HEK293 (cell line): ENCODE results near the gene PNMA1.

Experiments
- PBX3 ChIP-seq: sonication (generic); formaldehyde crosslinking; IDR thresholded peaks from 2 replicates; pipeline ENCODE4 v1.8.1; 2022; ENCODE audit warnings: mild to moderate bottlenecking, moderate library complexity, missing genetic modification reagents
- PRDM6 ChIP-seq: fragments of 450-650 bp; formaldehyde crosslinking; IDR thresholded peaks from 2 replicates; pipeline ENCODE4 v1.5.1; 2017; ENCODE audit warnings: missing biosample characterization, missing genetic modification characterization
- ZBTB20 ChIP-seq: fragments of 450-650 bp; formaldehyde crosslinking; IDR thresholded peaks from 2 replicates; pipeline ENCODE4 v1.5.1; 2016; ENCODE audit warnings: missing biosample characterization, missing genetic modification characterization
- ZNF112 ChIP-seq: fragments of 450-650 bp; formaldehyde crosslinking; IDR thresholded peaks from 2 replicates; pipeline ENCODE4 v1.5.0; 2017; ENCODE audit warnings: missing biosample characterization, missing genetic modification characterization
- ZNF23 ChIP-seq: fragments of 450-650 bp; formaldehyde crosslinking; IDR thresholded peaks from 2 replicates; pipeline ENCODE4 v1.5.1; 2016; ENCODE audit warnings: missing biosample characterization, missing genetic modification characterization, borderline replicate concordance
- ZNF274 ChIP-seq, 2 experiments: fragments of 200-500 bp in 1 of 2; fragments of 450-650 bp in 1 of 2; sonication (Bioruptor generic) in 1 of 2; formaldehyde crosslinking in 1 of 2; IDR thresholded peaks; 2 replicates each; pipeline versions ENCODE4 v1.5.1 to v1.6.1; 2014 to 2016; ENCODE audit warnings: borderline replicate concordance in 1 of 2, inconsistent platforms in 1 of 2, low read length in 1 of 2, missing biosample characterization in 1 of 2, missing genetic modification characterization in 1 of 2
- TF ChIP-seq, protein P1 (sequence below): fragments of 450-650 bp; formaldehyde crosslinking; IDR thresholded peaks from 2 replicates; pipeline ENCODE4 v1.5.1; 2016; ENCODE audit warnings: missing biosample characterization, missing genetic modification characterization
- TF ChIP-seq, protein P2 (sequence below): fragments of 450-650 bp; IDR thresholded peaks from 2 replicates; pipeline ENCODE4 v1.5.1; 2018; ENCODE audit warnings: missing biosample characterization, mild to moderate bottlenecking, missing genetic modification characterization

GRCh38 chr14:73719361-73719760, 5.2 kb upstream of the PNMA1 start:
- TF ChIP-seq, protein P1, sequence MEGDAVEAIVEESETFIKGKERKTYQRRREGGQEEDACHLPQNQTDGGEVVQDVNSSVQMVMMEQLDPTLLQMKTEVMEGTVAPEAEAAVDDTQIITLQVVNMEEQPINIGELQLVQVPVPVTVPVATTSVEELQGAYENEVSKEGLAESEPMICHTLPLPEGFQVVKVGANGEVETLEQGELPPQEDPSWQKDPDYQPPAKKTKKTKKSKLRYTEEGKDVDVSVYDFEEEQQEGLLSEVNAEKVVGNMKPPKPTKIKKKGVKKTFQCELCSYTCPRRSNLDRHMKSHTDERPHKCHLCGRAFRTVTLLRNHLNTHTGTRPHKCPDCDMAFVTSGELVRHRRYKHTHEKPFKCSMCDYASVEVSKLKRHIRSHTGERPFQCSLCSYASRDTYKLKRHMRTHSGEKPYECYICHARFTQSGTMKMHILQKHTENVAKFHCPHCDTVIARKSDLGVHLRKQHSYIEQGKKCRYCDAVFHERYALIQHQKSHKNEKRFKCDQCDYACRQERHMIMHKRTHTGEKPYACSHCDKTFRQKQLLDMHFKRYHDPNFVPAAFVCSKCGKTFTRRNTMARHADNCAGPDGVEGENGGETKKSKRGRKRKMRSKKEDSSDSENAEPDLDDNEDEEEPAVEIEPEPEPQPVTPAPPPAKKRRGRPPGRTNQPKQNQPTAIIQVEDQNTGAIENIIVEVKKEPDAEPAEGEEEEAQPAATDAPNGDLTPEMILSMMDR (tag by site-specific recombination), result no peak
- TF ChIP-seq PRDM6 (tag by site-specific recombination) (no peak), ZNF23 (tag by site-specific recombination) (no peak), ZNF112 (tag by site-specific recombination) (no peak), ZNF274 (IDR thresholded peaks at IDR 0.05; ENCODE audit: low read length) (no peak), ZNF274 (tag by site-specific recombination; IDR thresholded peaks at IDR 0.05; ENCODE audit: borderline replicate concordance) (no peak), ZBTB20 (no peak), PBX3 (CRISPR knock-in tag) (no peak)
- TF ChIP-seq, protein P2, sequence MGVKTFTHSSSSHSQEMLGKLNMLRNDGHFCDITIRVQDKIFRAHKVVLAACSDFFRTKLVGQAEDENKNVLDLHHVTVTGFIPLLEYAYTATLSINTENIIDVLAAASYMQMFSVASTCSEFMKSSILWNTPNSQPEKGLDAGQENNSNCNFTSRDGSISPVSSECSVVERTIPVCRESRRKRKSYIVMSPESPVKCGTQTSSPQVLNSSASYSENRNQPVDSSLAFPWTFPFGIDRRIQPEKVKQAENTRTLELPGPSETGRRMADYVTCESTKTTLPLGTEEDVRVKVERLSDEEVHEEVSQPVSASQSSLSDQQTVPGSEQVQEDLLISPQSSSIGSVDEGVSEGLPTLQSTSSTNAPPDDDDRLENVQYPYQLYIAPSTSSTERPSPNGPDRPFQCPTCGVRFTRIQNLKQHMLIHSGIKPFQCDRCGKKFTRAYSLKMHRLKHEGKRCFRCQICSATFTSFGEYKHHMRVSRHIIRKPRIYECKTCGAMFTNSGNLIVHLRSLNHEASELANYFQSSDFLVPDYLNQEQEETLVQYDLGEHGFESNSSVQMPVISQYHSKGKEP, result no peak
